Erythroblast (primary cell): Measurements from ENCODE around the gene HNMT.

Source experiments
- GATA1 ChIP-seq: IDR thresholded peaks from 2 replicates; pipeline ENCODE4 v1.6.1; 2011; ENCODE audit warnings: low read depth, mild to moderate bottlenecking, control low read depth, low read length, moderate library complexity
- POLR2A ChIP-seq: IDR thresholded peaks from 2 replicates; pipeline ENCODE4 v1.6.1; 2011; ENCODE audit warnings: mild to moderate bottlenecking, low read length

DNA sequence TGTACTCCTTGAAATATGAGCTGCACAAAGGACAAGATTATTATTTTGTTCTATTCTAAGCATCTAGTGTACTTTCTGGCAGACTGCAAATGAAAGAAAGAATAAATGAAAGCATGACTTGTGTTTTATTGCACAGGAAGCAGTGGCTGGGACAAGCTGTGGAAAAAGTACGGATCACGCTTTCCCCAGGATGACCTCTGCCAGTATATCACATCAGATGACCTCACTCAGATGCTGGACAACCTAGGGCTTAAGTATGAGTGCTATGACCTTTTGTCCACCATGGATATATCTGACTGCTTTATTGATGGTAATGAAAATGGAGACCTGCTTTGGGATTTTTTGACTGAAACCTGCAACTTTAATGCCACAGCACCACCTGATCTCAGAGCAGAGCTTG lies 49.4 kb downstream of the HNMT start:
- TF ChIP-seq POLR2A (no peak), GATA1 (no peak)
